Neural crest cell (in vitro differentiated cells): ENCODE results near the gene H3-3A. TPM values are rescaled to one million over a fixed set of nuclear protein-coding genes. Genes with fewer than 3 reads are reported as not detected.
A peak's percentile ranks its signal among the peaks of the same experiment; 100 is the strongest.

Experiments
- DNase-seq: peaks from one replicate; pipeline ENCODE4 v3.0.0; 2021; ENCODE audit warnings: low read depth, mixed read lengths, low spot score
- H3K27ac Mint-ChIP-seq: one replicate; pipeline ENCODE4 v1.8.0; 2021; ENCODE audit warnings: mild to moderate bottlenecking, mixed read lengths; ENCODE audit not compliant: unreplicated experiment
- H3K27me3 Mint-ChIP-seq: 2 replicates; pipeline ENCODE4 v1.8.0; 2021; ENCODE audit warnings: low read depth, mild to moderate bottlenecking, mixed read lengths
- H3K36me3 Mint-ChIP-seq: 2 replicates; pipeline ENCODE4 v1.8.0; 2021; ENCODE audit warnings: low read depth, mild to moderate bottlenecking, mixed read lengths
- H3K4me1 Mint-ChIP-seq: 2 replicates; pipeline ENCODE4 v1.8.0; 2021; ENCODE audit warnings: mixed read lengths
- H3K4me3 Mint-ChIP-seq: one replicate; pipeline ENCODE4 v1.8.0; 2021; ENCODE audit warnings: mild to moderate bottlenecking, mixed read lengths
- H3K9me3 Mint-ChIP-seq: 2 replicates; pipeline ENCODE4 v1.8.0; 2021; ENCODE audit warnings: mixed read lengths
- CTCF ChIP-seq: fragments of 200-600 bp; sonication (generic); conservative IDR thresholded peaks from 2 replicates; pipeline ENCODE4 v1.5.0; 2021; ENCODE audit warnings: antibody characterized with exemption, mild to moderate bottlenecking
- total RNA-seq: library from RNA; stranded (reverse); gene quantifications from 2 replicates; pipeline ENCODE4 v1.2.1, GENCODE V29; 2021

Gene H3-3A
- total RNA-seq, 1 donor from 2014 or later = 991 TPM

GRCh38 chr1:226110249-226111097, 48.0 kb downstream of the H3-3A start:
- no peak for TF ChIP-seq CTCF
- Mint-ChIP-seq H3K4me1 (peaks cover 30% of the 10 kb centered on the region), H3K27ac (no peak overlapping the region), H3K36me3 (no peaks in the 10 kb centered on the region), H3K27me3 (no peaks in the 10 kb centered on the region), H3K4me3 (peak overlapping the region; percentile 81), H3K9me3 (no peaks in the 10 kb centered on the region)
- DNase-seq = peak; percentile 58

- H3K9me3 Mint-ChIP-seq = no peaks in the 10 kb centered on the region
- no peak for DNase-seq
- peak overlapping the region; percentile 81 for H3K4me3 Mint-ChIP-seq
- no peak for TF ChIP-seq CTCF
- no peaks in the 10 kb centered on the region for H3K27me3 Mint-ChIP-seq
- H3K4me1 Mint-ChIP-seq = peaks cover 30% of the 10 kb centered on the region
- no peaks in the 10 kb centered on the region for H3K36me3 Mint-ChIP-seq
- no peak overlapping the region for H3K27ac Mint-ChIP-seq
Measured at GRCh38 chr1:226111098-226111882, 48.8 kb downstream of the H3-3A start.

GRCh38 chr1:226111883-226112261, 49.4 kb downstream of the H3-3A start:
- DNase-seq = no peak
- no peak for TF ChIP-seq CTCF
- Mint-ChIP-seq H3K4me1 (peaks cover 30% of the 10 kb centered on the region), H3K27ac (no peak overlapping the region), H3K4me3 (peak overlapping the region; percentile 81), H3K9me3 (no peaks in the 10 kb centered on the region), H3K36me3 (no peaks in the 10 kb centered on the region), H3K27me3 (no peaks in the 10 kb centered on the region)

- no peak for TF ChIP-seq CTCF
- H3K27ac Mint-ChIP-seq = no peak overlapping the region
- H3K4me3 Mint-ChIP-seq = peak overlapping the region; percentile 76
- H3K36me3 Mint-ChIP-seq = no peaks in the 10 kb centered on the region
- H3K27me3 Mint-ChIP-seq = no peaks in the 10 kb centered on the region
- DNase-seq = no peak
- peaks cover 30% of the 10 kb centered on the region for H3K4me1 Mint-ChIP-seq
- H3K9me3 Mint-ChIP-seq = no peaks in the 10 kb centered on the region
Measured at GRCh38 chr1:226112626-226113025, 50.1 kb downstream of the H3-3A start.

GRCh38 chr1:226116673-226117072, 54.2 kb downstream of the H3-3A start:
- Mint-ChIP-seq H3K27ac (no peak overlapping the region), H3K4me1 (peaks cover 18% of the 10 kb centered on the region), H3K9me3 (no peaks in the 10 kb centered on the region), H3K36me3 (no peaks in the 10 kb centered on the region), H3K4me3 (no peak overlapping the region), H3K27me3 (no peaks in the 10 kb centered on the region)
- no peak for DNase-seq
- no peak for TF ChIP-seq CTCF
